Smooth muscle cell (in vitro differentiated cells): ENCODE results near the gene CCDC38. TPM values are rescaled to one million over a fixed set of nuclear protein-coding genes. Genes with fewer than 3 reads are reported as not detected.

Experiments used
- DNase-seq: peaks from one replicate; lab custom pipeline; 2025; ENCODE audit not compliant: unreplicated experiment; lab: John Stamatoyannopoulos, UW
- H2AFZ ChIP-seq: fragments of 200-600 bp; sonication (generic); 2 replicates; pipeline ENCODE4 v1.6.0; 2016; ENCODE audit warnings: antibody characterized with exemption, low read depth, mild to moderate bottlenecking
- H3F3A ChIP-seq: fragments of 200-600 bp; sonication (generic); 2 replicates; pipeline ENCODE4 v1.6.0; 2017; ENCODE audit warnings: antibody characterized with exemption, low read depth
- H3K27ac ChIP-seq: fragments of 200-600 bp; sonication (generic); 2 replicates; pipeline ENCODE4 v1.5.1; 2016; ENCODE audit warnings: low read depth, mild to moderate bottlenecking
- H3K27me3 ChIP-seq: fragments of 200-600 bp; sonication (generic); 2 replicates; pipeline ENCODE4 v1.6.1; 2016; ENCODE audit warnings: low read depth, mild to moderate bottlenecking
- H3K36me3 ChIP-seq: fragments of 200-600 bp; sonication (generic); 2 replicates; pipeline ENCODE4 v1.5.1; 2016; ENCODE audit warnings: low read depth
- H3K4me1 ChIP-seq: fragments of 200-600 bp; sonication (generic); 2 replicates; pipeline ENCODE4 v1.5.1; 2016; ENCODE audit warnings: low read depth
- H3K4me2 ChIP-seq: fragments of 200-600 bp; sonication (generic); 2 replicates; pipeline ENCODE4 v1.6.0; 2016; ENCODE audit warnings: mild to moderate bottlenecking
- H3K4me3 ChIP-seq: fragments of 200-600 bp; sonication (generic); 2 replicates; pipeline ENCODE4 v1.5.1; 2016; ENCODE audit warnings: mild to moderate bottlenecking
- H3K79me2 ChIP-seq: fragments of 200-600 bp; sonication (generic); 2 replicates; pipeline ENCODE4 v1.6.0; 2016; ENCODE audit warnings: low read depth, mild to moderate bottlenecking
- H3K9ac ChIP-seq: fragments of 200-600 bp; sonication (generic); 2 replicates; pipeline ENCODE4 v1.6.0; 2016; ENCODE audit warnings: low read depth
- H3K9me3 ChIP-seq: fragments of 200-600 bp; sonication (generic); replicated peaks from 2 replicates; pipeline ENCODE4 v1.5.1; 2016; ENCODE audit warnings: low read depth
- H4K20me1 ChIP-seq: fragments of 200-600 bp; sonication (generic); 2 replicates; pipeline ENCODE4 v1.6.0; 2016; ENCODE audit warnings: low read depth
- CTCF ChIP-seq: fragments of 200-600 bp; sonication (generic); IDR thresholded peaks from 2 replicates; pipeline ENCODE4 v1.5.1; 2017; ENCODE audit warnings: borderline replicate concordance, mild to moderate bottlenecking, antibody characterized with exemption; ENCODE audit not compliant: insufficient read depth, poor library complexity, severe bottlenecking
- WGBS: methylation state at CpG from one replicate; pipeline ENCODE4 v1.1.7; 2016; ENCODE audit warnings: low lambda C conversion rate; 5-methylcytosine and 5-hydroxymethylcytosine counted together
- polyA plus RNA-seq: library from polyadenylated mRNA; unstranded; fragments of >200 nt; fragmentation: Nextera tagmentation; extraction: Ambion mirVana; gene quantifications from 2 replicates; pipeline ENCODE4 v1.2.1, GENCODE V29; 2016
- total RNA-seq: library from RNA; depleted of rRNA; stranded (reverse); fragments of >200 nt; gene quantifications from 2 replicates; pipeline ENCODE4 v1.2.3, GENCODE V29; 2014

CCDC38 gene
- total and polyA plus RNA-seq, 2 experiments from 2014 or later = 0.39 TPM; not detected in 1

GRCh38 chr12:95953000-95953399 lies 10.6 kb upstream of the CCDC38 start:
- H4K20me1 ChIP-seq = no peaks in the 10 kb centered on the region
- no peak overlapping the region for H2AFZ ChIP-seq
- peaks cover 29% of the 10 kb centered on the region for H3K4me1 ChIP-seq
- no peak for DNase-seq
- H3F3A ChIP-seq = no peaks in the 10 kb centered on the region
- no peaks in the 10 kb centered on the region for H3K27me3 ChIP-seq
- no peaks in the 10 kb centered on the region for H3K79me2 ChIP-seq
- no peak overlapping the region for H3K9ac ChIP-seq
- 35% methylated on average over 1 of the region's 1 CpG for WGBS
- no peaks in the 10 kb centered on the region for H3K9me3 ChIP-seq
- no peak for TF ChIP-seq CTCF
- H3K36me3 ChIP-seq = no peaks in the 10 kb centered on the region
- no peak overlapping the region for H3K4me2 ChIP-seq
- no peak overlapping the region for H3K4me3 ChIP-seq
- H3K27ac ChIP-seq = no peak overlapping the region

GRCh38 chr12:95951515-95951914 lies 9.1 kb upstream of the CCDC38 start:
- DNase-seq = no peak
- H3K9ac ChIP-seq = no peak overlapping the region
- no peak overlapping the region for H3K27ac ChIP-seq
- H3K36me3 ChIP-seq = no peaks in the 10 kb centered on the region
- no peaks in the 10 kb centered on the region for H4K20me1 ChIP-seq
- no peak overlapping the region for H2AFZ ChIP-seq
- TF ChIP-seq CTCF = no peak
- no peak overlapping the region for H3K4me3 ChIP-seq
- H3F3A ChIP-seq = no peaks in the 10 kb centered on the region
- H3K79me2 ChIP-seq = no peaks in the 10 kb centered on the region
- no peaks in the 10 kb centered on the region for H3K9me3 ChIP-seq
- H3K4me1 ChIP-seq = peaks cover 20% of the 10 kb centered on the region
- no peaks in the 10 kb centered on the region for H3K27me3 ChIP-seq
- H3K4me2 ChIP-seq = no peak overlapping the region

- Histone ChIP-seq H3K4me1 (peaks cover 20% of the 10 kb centered on the region), H3K9ac (no peak overlapping the region), H4K20me1 (no peaks in the 10 kb centered on the region), H3K79me2 (no peaks in the 10 kb centered on the region), H3K4me3 (no peak overlapping the region), H3F3A (no peaks in the 10 kb centered on the region), H3K27ac (no peak overlapping the region), H3K9me3 (no peaks in the 10 kb centered on the region), H3K4me2 (no peak overlapping the region), H3K27me3 (peaks cover 10% of the 10 kb centered on the region), H3K36me3 (no peaks in the 10 kb centered on the region), H2AFZ (no peak overlapping the region)
- TF ChIP-seq CTCF = no peak
- no peak for DNase-seq
- 77% methylated on average over 4 of the region's 4 CpGs for WGBS
These were observed 7.2 kb upstream of the CCDC38 start for GRCh38 chr12:95949477-95950206.

- no peaks in the 10 kb centered on the region for H3K79me2 ChIP-seq
- H3K4me2 ChIP-seq = no peak overlapping the region
- H3K9me3 ChIP-seq = no peaks in the 10 kb centered on the region
- H2AFZ ChIP-seq = no peak overlapping the region
- H3K4me1 ChIP-seq = no peaks in the 10 kb centered on the region
- H3K36me3 ChIP-seq = no peaks in the 10 kb centered on the region
- TF ChIP-seq CTCF = no peak
- no peaks in the 10 kb centered on the region for H3F3A ChIP-seq
- peaks cover 16% of the 10 kb centered on the region for H3K27me3 ChIP-seq
- 86% methylated on average over 10 of the region's 10 CpGs for WGBS
- no peaks in the 10 kb centered on the region for H4K20me1 ChIP-seq
- no peak overlapping the region for H3K27ac ChIP-seq
- no peak for DNase-seq
- no peak overlapping the region for H3K9ac ChIP-seq
- H3K4me3 ChIP-seq = no peak overlapping the region
These were observed 1.8 kb upstream of the CCDC38 start for GRCh38 chr12:95944108-95944704.
